ENCODE measurements around the gene RPS6KA2.

The RPS6KA2 gene

DNA sequence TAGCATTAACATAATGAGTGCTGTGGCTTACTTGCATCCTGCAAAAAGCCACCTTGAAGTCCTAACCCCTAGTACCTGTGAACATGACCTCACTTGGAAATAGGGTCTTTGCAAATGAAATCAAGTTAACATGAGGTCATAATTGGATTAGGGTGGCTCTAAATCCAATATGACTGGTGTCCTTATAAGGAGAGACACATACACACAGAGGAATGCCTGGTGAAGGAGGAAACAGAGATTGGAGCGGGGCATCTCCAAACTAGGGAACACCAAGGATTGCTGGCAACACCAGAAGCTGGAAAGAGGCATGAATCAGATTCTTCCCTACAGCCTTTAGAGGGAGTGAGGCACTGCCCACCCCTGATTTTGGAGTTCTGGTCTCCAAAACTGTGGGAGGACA is 17.6 kb upstream of the RPS6KA2 start:
- DNase-seq (ENCODE audit: low read depth): no peak
- no peak overlapping the region for H3K4me3 ChIP-seq (ENCODE audit: control insufficient read depth, low read depth, low read length)
- TF ChIP-seq, protein P1, sequence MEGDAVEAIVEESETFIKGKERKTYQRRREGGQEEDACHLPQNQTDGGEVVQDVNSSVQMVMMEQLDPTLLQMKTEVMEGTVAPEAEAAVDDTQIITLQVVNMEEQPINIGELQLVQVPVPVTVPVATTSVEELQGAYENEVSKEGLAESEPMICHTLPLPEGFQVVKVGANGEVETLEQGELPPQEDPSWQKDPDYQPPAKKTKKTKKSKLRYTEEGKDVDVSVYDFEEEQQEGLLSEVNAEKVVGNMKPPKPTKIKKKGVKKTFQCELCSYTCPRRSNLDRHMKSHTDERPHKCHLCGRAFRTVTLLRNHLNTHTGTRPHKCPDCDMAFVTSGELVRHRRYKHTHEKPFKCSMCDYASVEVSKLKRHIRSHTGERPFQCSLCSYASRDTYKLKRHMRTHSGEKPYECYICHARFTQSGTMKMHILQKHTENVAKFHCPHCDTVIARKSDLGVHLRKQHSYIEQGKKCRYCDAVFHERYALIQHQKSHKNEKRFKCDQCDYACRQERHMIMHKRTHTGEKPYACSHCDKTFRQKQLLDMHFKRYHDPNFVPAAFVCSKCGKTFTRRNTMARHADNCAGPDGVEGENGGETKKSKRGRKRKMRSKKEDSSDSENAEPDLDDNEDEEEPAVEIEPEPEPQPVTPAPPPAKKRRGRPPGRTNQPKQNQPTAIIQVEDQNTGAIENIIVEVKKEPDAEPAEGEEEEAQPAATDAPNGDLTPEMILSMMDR (conservative IDR thresholded peaks at IDR 0.05; ENCODE audit: control insufficient read depth, insufficient read depth, low read depth, low read length): no peak

DNA sequence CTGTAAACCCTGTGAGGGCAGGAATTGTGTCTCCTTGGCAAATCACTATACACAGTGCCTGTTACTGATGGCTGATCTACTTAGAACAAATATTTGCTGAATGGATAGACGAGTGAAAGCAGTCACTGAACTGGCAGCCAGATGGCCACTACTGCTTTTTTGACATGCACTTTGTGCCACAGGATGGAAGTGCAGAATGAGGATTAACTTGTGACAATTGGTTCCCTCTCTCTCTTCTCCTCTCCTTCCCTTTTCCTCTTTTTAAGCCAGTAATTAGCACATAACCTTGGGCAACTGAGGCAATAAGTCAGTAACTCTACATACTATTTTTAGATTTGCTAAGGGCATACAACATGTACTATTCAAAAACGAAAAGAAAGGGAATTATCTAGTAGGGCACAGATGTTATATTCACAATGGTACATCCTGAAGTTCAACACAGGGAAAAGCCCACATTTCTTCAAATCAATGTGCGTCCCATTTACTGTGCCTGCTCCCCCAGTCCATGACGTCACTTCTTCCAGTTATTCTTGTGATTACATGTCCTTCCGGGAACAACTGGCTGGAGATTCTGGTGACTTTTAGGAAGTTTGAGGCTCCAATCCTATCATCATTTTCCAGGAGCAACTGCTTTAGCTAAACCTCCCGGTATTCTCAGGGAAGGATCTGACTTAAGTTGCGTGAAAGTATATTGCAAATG is 17.0 kb upstream of the RPS6KA2 start:
- no peak for DNase-seq (ENCODE audit: low read depth)
- TF ChIP-seq, protein P1 (conservative IDR thresholded peaks at IDR 0.05; ENCODE audit: control insufficient read depth, insufficient read depth, low read depth, low read length): no peak
- no peak overlapping the region for H3K4me3 ChIP-seq (ENCODE audit: control insufficient read depth, low read depth, low read length)

DNA sequence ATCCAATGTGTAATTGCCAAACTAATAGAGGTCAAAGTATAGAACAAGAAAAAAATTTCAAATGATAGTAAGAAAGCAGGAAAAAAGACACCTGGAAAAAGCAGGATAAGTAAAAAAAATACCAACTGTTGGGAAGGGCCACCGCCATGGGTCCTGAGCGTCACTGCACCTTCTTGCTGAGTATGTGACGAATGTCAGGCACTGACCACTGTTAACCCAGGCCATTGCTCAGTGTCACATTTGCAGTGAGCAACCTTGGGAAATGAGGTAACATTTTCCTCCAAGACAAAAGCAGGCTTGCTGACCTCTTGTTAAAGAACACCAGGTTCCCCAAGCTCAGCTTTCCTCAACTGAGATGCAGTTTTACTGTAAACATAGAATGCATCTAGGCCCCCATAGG is 15.6 kb upstream of the RPS6KA2 start:
- no peak for DNase-seq (ENCODE audit: low read depth)
- no peak overlapping the region for H3K4me3 ChIP-seq (ENCODE audit: control insufficient read depth, low read depth, low read length)
- TF ChIP-seq, protein P1 (conservative IDR thresholded peaks at IDR 0.05; ENCODE audit: control insufficient read depth, insufficient read depth, low read depth, low read length): no peak

DNA sequence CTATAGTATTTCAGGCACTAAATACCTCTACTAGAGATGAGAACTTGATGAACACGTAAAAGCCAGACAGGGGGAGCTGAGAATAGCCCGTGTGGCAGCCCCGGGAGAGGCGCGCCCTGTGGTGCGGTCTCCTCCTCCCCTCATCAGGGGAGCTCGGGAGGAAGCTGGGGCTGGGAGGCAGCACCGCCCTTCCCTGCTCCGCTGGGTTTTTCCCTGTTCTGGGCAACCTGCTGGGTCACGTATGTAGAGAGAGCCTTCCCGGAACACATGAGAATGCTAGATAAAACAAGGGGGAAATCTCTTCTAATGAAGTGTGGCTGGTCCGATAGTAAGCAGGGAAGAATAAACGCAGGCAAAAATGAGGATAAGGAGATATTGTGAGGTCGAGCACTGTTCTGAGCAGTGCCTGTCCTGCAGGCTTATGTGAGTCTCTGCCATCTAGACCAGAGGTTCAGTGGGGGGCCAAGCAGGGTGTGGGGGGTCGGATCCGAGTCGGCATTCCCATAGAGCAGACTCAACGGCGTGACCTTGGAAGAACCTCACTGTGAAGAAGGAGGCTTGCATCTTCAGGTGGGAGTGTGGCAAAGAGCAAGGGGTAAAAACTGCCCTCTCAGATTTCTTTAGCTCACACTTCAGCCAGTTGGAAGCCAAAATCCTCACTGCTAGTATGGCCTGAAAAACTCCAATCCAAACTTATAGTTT is 13.4 kb upstream of the RPS6KA2 start:
- H3K4me3 ChIP-seq (ENCODE audit: control insufficient read depth, low read depth, low read length): no peak overlapping the region
- no peak for DNase-seq (ENCODE audit: low read depth)
- TF ChIP-seq, protein P1 (conservative IDR thresholded peaks at IDR 0.05; ENCODE audit: control insufficient read depth, insufficient read depth, low read depth, low read length): no peak

DNA sequence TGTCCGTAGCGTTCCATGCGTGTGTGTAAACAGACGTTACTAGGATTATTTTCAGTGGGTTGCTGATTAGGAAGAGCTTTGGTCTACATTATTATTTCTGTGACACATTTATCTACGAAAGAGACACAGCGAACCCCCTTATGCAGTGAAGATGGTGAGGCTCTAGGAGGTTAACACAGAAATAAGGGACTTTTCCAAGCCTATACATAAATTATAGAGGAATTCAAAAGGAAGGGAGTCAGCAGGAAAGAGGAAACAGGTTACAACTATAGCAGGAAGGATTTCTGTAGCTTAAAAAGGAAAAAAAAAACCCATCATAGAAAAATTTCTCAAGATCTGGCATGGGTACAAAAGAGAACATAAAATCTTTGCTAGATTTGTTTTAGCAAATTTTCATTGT is 12.9 kb upstream of the RPS6KA2 start:
- no peak for DNase-seq (ENCODE audit: low read depth)
- no peak overlapping the region for H3K4me3 ChIP-seq (ENCODE audit: control insufficient read depth, low read depth, low read length)
- TF ChIP-seq, protein P1 (conservative IDR thresholded peaks at IDR 0.05; ENCODE audit: control insufficient read depth, insufficient read depth, low read depth, low read length): no peak

DNA sequence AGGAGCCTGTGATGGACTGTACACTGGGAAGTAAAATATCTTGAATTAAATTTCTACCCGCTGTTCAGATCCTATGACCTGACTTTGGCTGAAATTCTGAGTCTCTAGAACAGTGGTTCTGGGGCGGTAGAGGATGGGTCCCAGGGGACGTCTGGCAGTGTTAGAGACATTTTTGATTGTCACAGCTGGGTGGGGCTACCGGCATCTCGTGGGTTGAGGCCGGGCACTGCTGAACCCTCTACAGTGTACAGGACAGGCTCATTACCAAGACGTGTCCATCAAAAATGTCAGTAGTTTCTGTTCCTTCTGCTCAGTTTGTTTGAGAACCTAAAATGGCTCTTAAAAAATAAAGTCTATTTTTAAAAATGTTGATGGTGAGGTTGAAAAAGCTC is 11.5 kb upstream of the RPS6KA2 start:
- DNase-seq (ENCODE audit: low read depth): no peak
- H3K4me3 ChIP-seq (ENCODE audit: control insufficient read depth, low read depth, low read length): no peak overlapping the region
- TF ChIP-seq, protein P1 (conservative IDR thresholded peaks at IDR 0.05; ENCODE audit: control insufficient read depth, insufficient read depth, low read depth, low read length): no peak

Measured in fibroblast of mammary gland (primary cell).